Hematopoietic multipotent progenitor cell treated with erythropoietin and hydrocortisone succinate and interleukin-3 and kit ligand, for 15 days (in vitro differentiated cells): ENCODE results near the gene ZNRF3.
"Not testable (repeated sequence)": the region's sequence is repeated elsewhere in the genome, so short reads cannot be mapped to it uniquely, and the experiment has no call there.

ENCODE experiments used
- DNase-seq: peaks from one replicate; pipeline ENCODE4 v3.0.0-alpha.2; 2015; ENCODE audit warnings: low spot score

ZNRF3 gene

GRCh38 chr22:28882878-28883656 lies at the start of gene ZNRF3:
TSS of gene ZNRF3 (plus strand) at chr22:28883572. CDS start at chr22:28883767, 195 bp downstream.
- DNase-seq: peak; percentile 88

GRCh38 chr22:28835630-28836189 lies 47.7 kb upstream of the ZNRF3 start:
- DNase-seq: no peak

GRCh38 chr22:28837640-28838039 lies 45.7 kb upstream of the ZNRF3 start:
- no peak for DNase-seq

- no peak for DNase-seq
These were observed 44.4 kb upstream of the ZNRF3 start for GRCh38 chr22:28838971-28839370.

- DNase-seq: no peak
These were observed 42.3 kb upstream of the ZNRF3 start for GRCh38 chr22:28841111-28841510.

DNA sequence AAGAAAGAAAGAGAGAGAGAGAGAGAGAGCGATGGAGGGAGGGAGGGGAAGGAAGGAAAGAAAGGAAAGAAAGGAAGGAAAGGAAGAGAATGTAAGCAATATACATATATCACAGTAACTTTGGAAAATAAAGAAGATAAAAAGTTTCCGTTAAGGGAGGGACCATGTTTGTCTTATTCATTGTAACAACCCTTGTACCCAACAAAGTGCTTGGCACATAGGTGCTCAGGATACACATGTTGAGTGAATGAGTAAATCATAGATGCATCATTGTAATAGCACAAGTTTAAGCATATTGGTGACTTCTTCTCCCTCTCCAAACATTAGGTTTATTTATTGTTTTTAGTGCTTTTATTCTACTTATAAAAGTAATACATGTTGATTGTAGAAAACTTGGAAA lies 39.7 kb upstream of the ZNRF3 start:
- no peak for DNase-seq

DNA sequence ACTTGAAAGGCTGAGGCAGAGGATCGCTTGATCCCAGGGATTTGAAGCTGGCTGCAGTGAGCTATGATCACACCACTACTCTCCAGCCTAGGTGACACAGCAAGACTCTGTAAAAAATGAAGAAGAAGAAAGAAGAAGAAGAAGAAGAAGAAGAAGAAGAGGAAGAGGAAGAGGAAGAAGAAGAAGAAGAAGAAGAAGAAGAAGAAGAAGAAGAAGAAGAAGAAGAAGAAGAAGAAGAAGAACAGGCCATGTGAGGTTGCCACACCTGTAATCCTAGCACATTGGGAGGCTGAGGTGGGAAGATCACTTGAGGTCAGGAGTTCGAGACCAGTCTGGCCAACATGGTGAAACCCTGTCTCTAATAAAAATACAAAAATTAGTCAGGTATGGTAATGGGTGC lies 39.1 kb upstream of the ZNRF3 start:
- DNase-seq: not testable (repeated sequence)

GRCh38 chr22:28846994-28847393 lies 36.4 kb upstream of the ZNRF3 start:
- no peak for DNase-seq

- peak; percentile 70 for DNase-seq
These were observed 27.8 kb upstream of the ZNRF3 start for GRCh38 chr22:28855355-28856094.

DNA sequence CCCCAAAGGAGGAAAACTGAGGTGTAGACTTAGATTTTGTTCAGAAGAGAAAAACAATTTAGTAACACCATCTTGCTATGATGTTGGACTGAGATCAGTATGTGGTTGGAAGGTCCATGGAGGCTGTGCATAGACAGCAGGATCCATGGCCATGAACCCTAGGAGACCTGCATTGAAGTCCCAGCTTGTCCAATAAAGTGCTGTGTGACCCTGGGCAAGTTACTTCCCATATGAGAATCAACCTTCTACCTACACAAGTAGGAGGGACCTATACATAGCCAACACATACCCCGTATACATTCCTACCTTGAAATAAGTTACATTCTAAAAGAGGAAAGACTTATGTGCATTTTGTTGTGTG lies 27.3 kb upstream of the ZNRF3 start:
- no peak for DNase-seq

DNA sequence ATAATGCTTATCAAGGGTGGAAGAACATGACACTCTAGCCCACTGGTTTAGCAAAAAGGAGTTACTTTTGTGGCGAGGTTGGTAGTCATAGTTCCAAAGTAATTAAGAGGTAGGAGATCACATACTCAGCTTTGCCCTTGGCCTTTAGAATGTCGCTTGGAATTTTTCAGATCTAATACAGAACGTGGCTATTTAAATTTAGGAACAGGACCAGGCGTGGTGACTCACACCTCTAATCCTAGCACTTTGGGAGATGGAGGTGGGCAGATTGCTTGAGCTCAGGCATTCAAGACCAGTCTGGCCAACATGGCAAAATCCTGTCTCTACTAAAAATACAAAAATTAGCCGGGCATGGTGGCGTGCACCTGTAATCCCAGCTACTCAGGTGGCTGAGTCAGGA lies 26.1 kb upstream of the ZNRF3 start:
- DNase-seq: no peak

GRCh38 chr22:28864878-28865596 lies 18.3 kb upstream of the ZNRF3 start:
- no peak for DNase-seq

DNA sequence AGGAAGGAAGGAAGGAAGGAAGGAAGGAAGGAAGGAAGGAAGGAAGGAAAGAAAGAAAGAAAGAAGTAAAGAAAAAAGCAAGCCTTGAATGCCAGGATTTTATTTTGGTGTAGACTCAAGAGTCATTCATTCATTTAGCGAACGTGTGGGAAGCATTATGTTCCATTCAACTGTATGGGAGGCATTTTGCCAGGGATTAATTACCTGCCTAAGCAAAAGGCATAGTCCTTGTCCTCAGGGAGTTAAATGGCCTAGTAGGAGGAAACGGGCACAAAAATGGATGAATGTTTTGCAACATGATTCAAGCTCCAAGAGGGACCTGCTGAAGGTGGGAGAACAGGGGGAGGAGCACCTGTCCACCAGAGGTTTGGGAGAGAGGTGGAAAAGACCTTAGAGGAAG lies 16.2 kb upstream of the ZNRF3 start:
- DNase-seq: no peak

DNA sequence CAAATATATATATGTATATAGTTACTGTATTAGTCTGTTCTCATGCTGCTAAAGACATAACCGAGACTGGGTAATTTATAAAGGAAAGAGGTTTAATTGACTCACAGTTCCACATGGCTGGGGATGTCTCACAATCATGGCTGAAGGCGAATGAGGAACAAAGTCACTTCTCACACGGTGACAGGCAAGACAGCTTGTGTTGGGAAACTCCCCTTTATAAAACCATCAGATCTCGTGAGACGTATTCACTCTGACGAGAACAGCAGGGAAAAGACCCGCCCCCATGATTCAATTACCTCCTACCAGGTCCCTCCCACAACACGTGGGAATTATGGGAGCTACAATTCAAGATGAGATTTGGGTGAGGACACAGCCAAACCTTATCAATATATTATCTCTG lies 15.0 kb upstream of the ZNRF3 start:
- not testable (repeated sequence) for DNase-seq

GRCh38 chr22:28869736-28870135 lies 13.6 kb upstream of the ZNRF3 start:
- no peak for DNase-seq

DNA sequence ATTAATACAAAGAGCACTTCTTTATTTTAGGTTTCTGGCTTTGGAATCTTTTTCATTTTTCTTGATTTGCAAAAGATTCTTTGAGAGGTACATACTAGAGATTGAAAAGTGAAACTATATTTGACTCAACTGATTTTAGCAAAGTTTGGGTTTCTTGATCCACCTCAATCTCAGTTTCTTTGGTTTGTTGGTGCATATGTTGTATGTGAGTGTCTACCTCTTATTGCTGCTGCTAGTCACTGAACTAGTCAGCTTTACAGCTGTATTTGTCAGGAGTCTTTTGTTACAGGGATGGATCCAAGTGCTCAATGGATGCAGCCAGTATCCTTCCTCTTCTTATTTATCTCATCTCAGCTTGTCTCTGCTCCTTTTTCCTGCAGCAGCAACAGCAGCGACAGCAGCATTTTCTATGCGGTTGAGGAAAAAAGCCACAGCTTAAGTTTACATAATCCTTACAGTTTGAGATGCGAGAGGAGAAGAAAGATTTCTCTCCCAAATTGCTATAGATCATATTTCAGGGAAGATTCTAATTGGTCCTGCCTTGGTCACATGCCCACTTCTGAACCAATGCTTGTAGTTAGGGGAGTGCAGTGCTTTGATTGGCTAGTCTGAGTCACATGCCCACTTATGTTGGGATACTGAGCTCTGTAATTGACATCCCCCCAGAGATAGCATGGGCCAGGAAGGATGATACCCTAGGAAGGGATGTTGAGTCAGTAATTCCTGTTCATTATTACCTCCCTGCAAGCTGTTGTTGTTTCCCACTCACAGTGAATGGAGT lies 10.0 kb upstream of the ZNRF3 start:
- DNase-seq: no peak

DNA sequence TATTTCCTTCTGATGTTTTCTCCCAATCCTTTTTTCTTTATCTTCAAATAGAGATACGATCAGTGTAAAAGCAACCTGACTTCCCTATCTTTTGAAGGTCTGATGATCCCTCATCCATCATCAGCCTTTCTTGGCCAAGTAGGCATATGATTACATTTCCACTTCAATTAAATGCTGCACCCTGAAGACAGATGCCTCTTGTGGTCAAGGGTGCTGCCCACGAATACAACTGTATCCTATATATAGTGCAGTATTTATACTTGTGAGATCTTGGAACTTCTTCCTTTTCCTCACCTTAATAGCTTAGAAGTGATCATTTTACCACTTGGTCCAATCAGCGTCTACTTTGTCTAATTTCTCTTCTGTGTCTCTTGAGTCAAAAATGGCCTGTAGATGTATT lies 9.3 kb upstream of the ZNRF3 start:
- DNase-seq: no peak

GRCh38 chr22:28874811-28875320 lies 8.5 kb upstream of the ZNRF3 start:
- no peak for DNase-seq

DNA sequence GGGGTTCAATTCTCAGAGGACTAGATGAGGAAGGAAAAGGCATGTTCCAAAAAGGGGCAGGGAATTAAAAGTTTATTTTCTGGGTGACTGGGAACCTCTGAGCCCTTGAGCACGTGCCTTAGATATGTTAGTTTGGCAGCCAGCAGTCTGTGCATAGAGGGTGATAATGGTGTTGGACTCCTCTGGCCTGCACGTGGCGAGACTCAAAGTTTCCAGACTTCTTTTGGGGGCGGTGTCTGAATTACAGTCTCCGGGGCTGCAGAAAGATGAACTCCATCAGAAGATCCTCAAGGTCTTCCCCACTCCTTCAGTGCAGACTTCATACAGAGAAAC lies 861 bp upstream of the ZNRF3 start:
- peak; percentile 26 for DNase-seq

DNA sequence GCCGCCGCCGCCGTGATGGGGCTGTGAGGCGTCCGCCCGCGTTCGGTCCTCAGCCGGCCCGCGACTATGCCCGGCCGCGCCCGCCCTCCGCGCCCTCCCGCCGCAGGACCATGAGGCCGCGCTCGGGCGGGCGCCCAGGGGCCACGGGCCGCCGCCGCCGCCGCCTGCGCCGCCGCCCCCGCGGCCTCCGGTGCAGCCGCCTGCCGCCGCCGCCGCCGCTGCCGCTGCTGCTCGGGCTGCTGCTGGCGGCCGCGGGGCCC lies 215 bp downstream of the ZNRF3 start:
- no peak for DNase-seq

- no peak for DNase-seq
These were observed 760 bp downstream of the ZNRF3 start for GRCh38 chr22:28883917-28884746.
